HL-60/S4 (cell line): Measurements from ENCODE around the gene SEC63.
"Not testable (repeated sequence)": the region's sequence is repeated elsewhere in the genome, so short reads cannot be mapped to it uniquely, and the experiment has no call there.

ENCODE experiments used
- in situ Hi-C: fragments of 300-500 bp; cut with MboI; formaldehyde crosslinking; loops from 2 replicates; pipeline ENCODE4 v1.14.3; 2022; ENCODE audit warnings: low sequenced_read_pairs

Gene SEC63

DNA sequence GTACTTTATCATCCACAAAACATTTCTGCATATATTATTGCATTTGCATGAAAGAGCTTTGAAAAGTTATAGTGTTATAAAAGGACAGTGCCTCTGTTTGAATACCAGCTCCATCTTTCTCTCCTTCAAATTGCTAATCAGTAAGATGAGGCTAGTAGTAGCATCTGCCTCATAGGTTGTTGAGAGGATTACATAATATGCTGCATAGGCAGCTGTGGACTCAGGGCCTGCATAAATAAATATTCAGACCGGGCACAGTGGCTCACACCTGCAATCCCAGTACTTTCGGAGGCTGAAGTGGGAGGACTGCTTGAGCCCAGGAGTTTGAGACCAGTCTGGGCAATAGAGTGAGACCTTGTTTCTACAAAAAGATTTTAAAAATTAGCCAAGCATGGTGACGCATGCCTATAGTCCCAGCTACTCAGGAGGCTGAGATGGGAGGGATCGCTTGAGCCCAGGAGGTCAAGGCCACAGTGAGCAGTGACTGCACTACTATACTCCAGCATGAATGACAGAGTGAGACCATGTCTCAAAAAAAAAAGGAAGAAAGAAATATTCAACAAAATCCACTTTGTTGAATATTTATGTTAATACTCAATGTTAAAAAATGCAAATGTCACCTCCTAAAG is 18.3 kb upstream of the SEC63 start:
- in situ Hi-C loops, result loop anchor here (10.0 kb wide), 1 partner anchor 549 kb away; no protein-coding TSS in a partner anchor

DNA sequence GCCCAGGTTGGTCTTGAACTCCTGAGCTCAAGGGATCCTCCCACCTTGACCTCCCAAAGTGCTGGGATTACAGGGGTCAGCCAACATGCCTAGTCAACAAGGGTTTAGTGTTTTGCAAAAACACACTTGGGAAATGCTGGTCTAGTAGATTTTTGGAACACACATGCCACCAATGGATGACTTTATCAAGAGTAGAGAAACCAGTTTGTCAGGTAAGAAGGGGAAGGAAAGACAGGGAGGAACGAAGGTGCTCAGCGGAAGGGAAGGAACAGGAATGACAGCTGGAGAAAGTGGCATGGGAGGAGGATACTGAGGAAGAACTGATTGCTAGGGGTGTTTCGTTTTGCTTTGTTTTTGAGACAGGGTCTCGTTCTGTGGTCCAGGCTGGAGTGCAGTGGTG is 15.6 kb upstream of the SEC63 start:
- in situ Hi-C loops, result loop anchor here (10.0 kb wide), 1 partner anchor 551 kb away; no protein-coding TSS in a partner anchor

DNA sequence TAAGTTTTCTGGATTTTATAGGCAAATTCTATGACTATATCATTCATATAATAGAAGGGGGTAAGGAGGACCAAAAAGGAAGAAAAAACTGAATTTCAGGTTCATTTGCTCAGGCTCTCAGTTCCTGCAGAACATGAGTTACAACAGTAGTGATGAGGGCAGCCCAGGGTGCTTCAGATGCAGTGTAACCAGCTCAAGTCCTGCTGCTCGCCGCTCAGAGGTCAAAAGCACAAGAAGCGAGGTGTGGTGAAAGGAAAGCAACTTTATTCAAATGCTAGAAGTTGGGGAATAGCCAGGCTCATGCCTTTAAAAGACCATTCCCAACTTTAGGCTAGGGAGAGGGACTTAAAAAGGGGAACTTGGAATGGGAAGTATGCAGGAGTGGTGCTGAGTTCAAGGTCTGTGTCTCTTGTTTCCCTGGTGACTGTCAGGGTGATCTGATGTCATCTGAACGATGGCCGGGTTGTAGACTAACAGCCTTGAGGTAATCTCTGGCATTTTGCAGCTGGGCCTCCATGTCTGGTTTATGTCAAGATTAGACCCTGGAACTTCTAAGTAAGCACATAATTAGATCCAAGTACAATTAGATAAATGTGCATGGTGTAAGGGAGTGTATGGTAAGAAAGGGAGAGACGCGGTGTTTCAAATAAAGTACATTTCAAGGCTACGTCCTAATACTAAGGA is 14.5 kb upstream of the SEC63 start:
- in situ Hi-C loops, result loop anchor here (10.0 kb wide), 1 partner anchor 552 kb away; no protein-coding TSS in a partner anchor

- in situ Hi-C loops, result loop anchor here (10.0 kb wide), 1 partner anchor 554 kb away; no protein-coding TSS in a partner anchor
Measured at GRCh38 chr6:107971181-107971580, 13.2 kb upstream of the SEC63 start.

GRCh38 chr6:107970255-107970654 is 12.2 kb upstream of the SEC63 start:
- in situ Hi-C loops, result loop anchor here (10.0 kb wide), 1 partner anchor 555 kb away; no protein-coding TSS in a partner anchor

DNA sequence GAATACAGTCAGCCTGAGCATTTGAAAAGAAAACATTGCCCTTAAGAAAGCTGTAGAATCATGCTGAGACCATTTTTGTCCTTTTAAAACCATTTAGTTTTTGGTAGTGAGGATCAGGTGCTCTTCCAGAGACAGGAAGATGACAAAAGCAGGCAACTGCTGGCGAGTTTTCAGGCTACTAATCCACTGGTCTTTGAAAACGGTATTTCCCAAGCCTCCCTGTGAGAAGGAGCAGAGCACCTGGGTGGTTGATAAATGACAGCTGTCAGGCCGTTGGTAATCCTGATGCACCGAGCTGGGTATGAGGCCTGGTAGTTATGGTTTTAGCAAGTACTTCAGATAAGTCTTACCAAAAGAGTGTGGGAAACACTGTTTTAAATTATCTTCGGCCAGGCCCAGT is 10.1 kb upstream of the SEC63 start:
- in situ Hi-C loops, result no loop called here

DNA sequence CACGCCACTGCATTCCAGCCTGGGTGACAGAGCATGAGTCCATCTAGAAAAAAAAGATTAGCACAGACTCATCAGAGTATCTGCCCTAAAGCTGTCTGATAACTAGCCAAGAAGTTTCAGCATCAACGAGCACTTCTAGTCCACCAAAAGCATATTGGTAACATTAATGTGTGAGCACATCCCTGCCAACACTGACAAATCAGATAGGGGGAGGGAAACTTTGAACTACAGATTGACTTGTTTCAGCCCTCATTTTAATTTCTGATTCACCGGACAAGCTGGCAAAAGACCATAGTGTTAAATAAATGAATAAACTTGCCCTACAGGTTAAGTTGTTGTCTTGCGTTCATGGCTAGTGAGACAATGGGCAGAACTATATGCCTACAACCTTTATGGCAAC is 7.7 kb upstream of the SEC63 start:
- in situ Hi-C loops, result no loop called here

- in situ Hi-C loops, result no loop called here
Measured at GRCh38 chr6:107962723-107963122, 4.7 kb upstream of the SEC63 start.

GRCh38 chr6:107959392-107959791 is 1.4 kb upstream of the SEC63 start:
- in situ Hi-C loops, result no loop called here

DNA sequence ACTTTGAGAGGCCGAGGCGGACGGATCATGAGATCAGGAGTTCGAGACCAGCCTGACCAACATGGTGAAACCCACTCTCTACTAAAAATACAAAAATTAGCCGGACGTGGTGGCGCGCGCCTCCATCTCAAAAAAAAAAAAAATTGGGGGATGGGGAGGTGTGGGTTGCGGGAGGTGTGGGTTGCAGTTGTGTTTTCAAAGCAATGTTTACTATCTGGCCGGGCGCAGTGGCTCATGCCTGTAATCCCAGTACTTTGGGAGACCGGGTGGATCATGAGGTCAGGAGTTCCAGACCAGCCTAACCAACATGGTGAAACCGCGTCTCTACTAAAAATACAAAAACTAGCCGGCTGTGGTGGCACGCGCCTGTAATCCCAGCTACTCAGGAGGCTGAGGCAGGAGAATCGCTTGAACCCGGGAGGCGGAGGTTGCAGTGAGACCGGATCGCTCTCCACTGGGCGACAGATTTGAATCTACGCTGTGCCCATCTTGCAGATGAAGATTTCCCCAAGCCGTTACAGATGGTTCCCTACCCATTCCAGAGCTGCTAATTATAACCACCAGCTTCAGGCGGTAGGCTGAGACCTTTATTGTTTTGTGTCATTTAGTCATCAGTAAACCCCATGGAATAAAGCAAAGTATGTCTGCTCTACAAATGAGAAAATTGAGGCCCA is 818 bp upstream of the SEC63 start:
- in situ Hi-C loops, result not testable (repeated sequence)

DNA sequence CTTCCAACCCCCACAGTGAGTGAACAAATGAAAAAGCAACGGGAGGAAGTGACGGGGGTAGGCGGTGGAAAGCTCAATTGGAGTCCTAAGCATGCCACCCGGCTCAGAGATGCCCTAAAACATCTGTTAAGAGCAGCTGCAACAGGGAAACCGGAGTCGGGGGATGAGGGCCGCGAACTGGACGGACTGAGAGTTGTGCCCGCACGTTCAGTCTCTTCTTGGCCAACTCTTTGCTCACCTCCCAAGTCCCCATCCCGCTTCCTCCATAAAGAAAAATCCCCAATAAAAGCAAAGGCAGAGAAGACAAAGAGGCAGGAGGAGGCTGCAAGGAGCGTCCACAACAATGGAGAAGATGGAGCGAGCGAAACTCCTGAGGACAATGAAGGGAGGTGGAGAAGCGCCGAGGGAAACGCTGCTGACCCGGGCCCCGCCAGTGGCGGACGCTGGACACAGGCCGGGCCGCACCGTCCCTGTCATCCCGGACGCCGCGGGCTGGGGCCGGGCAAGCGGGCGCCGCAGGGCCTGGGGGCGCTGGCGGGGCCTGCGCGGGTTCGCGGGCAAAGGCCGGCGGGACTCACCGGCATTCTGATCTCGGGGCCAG is 600 bp downstream of the SEC63 start:
- in situ Hi-C loops, result no loop called here

- in situ Hi-C loops, result no loop called here
Measured at GRCh38 chr6:107956586-107957307, 1.3 kb downstream of the SEC63 start.

GRCh38 chr6:107956181-107956580 is 1.8 kb downstream of the SEC63 start:
- in situ Hi-C loops, result no loop called here

- in situ Hi-C loops, result not testable (repeated sequence)
Measured at GRCh38 chr6:107953858-107954414, 4.1 kb downstream of the SEC63 start.

DNA sequence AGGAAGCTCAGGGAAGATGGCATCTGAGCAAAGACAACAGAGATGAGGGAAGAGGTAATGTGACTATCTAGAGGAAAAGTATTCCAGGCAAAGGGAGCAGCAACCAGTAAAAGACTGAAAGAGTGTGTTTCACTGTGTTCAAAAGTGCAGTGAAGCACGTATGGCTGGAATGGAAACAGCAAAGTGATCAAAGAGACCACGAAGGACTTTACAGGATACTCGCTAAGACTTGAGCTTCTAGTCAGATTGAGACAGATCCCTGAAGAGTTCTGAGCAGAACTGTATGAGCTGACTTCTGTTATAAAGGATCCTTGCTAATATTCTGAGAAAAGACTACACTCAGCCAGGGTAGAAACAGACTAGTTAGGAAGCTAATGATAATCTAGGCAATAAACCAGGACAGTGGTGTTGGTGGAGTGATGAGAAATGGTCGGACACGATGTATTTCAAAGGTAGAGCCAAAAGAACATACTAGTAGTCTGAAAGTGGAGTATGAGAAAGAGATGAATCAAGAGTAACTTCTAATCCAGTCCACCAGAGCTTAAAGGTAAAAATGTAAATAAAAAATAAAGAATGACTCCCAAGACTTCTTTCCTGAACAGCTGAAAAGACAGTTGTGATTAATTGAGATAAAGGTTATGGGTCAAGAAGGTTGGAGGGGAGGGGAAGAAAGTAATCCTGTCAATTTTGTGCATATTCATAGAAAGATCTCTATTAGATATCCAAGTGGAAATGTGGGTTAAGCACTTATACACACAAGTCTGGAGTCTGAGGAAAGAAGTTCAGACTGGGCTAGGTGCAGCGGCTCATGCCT is 14.2 kb downstream of the SEC63 start:
- in situ Hi-C loops, result no loop called here

- in situ Hi-C loops, result no loop called here
Measured at GRCh38 chr6:107942142-107942541, 15.9 kb downstream of the SEC63 start.

- in situ Hi-C loops, result no loop called here
Measured at GRCh38 chr6:107941627-107942026, 16.4 kb downstream of the SEC63 start.

GRCh38 chr6:107941199-107941598 is 16.8 kb downstream of the SEC63 start:
- in situ Hi-C loops, result no loop called here

DNA sequence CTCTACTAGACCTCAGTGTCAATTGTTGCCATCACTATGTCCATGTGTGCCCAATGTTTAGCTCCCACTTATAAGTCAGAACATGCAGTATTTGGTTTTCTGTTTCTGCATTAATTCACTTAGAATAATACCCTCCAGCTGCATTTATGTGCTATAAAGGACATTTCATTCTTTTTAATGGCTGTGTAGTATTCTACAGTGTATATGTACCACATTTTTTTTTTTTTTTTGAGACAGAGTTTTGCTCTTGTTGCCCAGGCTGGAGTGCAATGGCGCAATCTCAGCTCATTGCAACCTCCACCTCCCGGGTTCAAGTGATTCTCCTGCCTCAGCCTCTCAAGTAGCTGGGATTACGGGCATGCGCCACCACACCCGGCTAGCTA is 21.1 kb downstream of the SEC63 start:
- in situ Hi-C loops, result not testable (repeated sequence)
